HepG2 (cell line): ENCODE measurements around the gene ADPRM. TPM values are rescaled to one million over a fixed set of nuclear protein-coding genes. Genes with fewer than 3 reads are reported as not detected.

Source experiments
- BORCS8-MEF2B ChIP-seq: sonication (generic); formaldehyde crosslinking; IDR thresholded peaks from 2 replicates; pipeline ENCODE4 v1.8.0; 2022; ENCODE audit warnings: mild to moderate bottlenecking, missing genetic modification reagents
- CREB1 ChIP-seq, 2 experiments: fragments of 450-650 bp in 1 of 2; IDR thresholded peaks; 2 replicates each; pipeline ENCODE4 v1.6.1; 2016 to 2017; ENCODE audit warnings: control low read depth in 1 of 2, mild to moderate bottlenecking in 1 of 2, missing compliant biosample characterization in 1 of 2, missing genetic modification characterization in 1 of 2
- GABPA ChIP-seq, 2 experiments: IDR thresholded peaks; 2 replicates each; pipeline ENCODE4 v1.6.1; 2011 to 2016; ENCODE audit warnings: low read depth in 2 of 2, low read length in 1 of 2, missing biosample characterization in 1 of 2, missing genetic modification characterization in 1 of 2
- HDAC2 ChIP-seq: sonication (generic); formaldehyde crosslinking; IDR thresholded peaks from 2 replicates; pipeline ENCODE4 v1.4.0; 2020; ENCODE audit warnings: missing genetic modification reagents
- HMG20B ChIP-seq: conservative IDR thresholded peaks from 2 replicates; pipeline ENCODE4 v1.6.1; 2016; ENCODE audit warnings: missing genetic modification reagents, missing compliant biosample characterization
- KDM2A ChIP-seq: sonication (generic); formaldehyde crosslinking; IDR thresholded peaks from 2 replicates; pipeline ENCODE4 v1.4.0; 2020; ENCODE audit warnings: low read depth, missing genetic modification reagents, borderline replicate concordance
- MED1 ChIP-seq: sonication (generic); formaldehyde crosslinking; IDR thresholded peaks from 2 replicates; pipeline ENCODE4 v1.4.0; 2020; ENCODE audit warnings: missing genetic modification reagents
- PHB2 ChIP-seq: fragments of 450-650 bp; IDR thresholded peaks from 2 replicates; pipeline ENCODE4 v1.6.1; 2018; ENCODE audit not compliant: partially characterized antibody
- RARA ChIP-seq: IDR thresholded peaks from 2 replicates; pipeline ENCODE4 v1.6.1; 2016; ENCODE audit warnings: missing genetic modification reagents, missing compliant biosample characterization
- SRF ChIP-seq: IDR thresholded peaks from 2 replicates; pipeline ENCODE4 v1.6.1; 2011; ENCODE audit warnings: mild to moderate bottlenecking, low read depth, low read length, moderate library complexity
- ZNF572 ChIP-seq: sonication (generic); formaldehyde crosslinking; IDR thresholded peaks from 2 replicates; pipeline ENCODE4 v1.5.1; 2020; ENCODE audit warnings: mild to moderate bottlenecking, missing genetic modification reagents
- ZNF672 ChIP-seq: sonication (generic); formaldehyde crosslinking; IDR thresholded peaks from 2 replicates; pipeline ENCODE4 v1.8.1; 2022; ENCODE audit warnings: missing genetic modification reagents
- ZNF788 ChIP-seq: sonication (generic); formaldehyde crosslinking; IDR thresholded peaks from 2 replicates; pipeline ENCODE4 v1.5.0; 2020; ENCODE audit warnings: mild to moderate bottlenecking, missing genetic modification reagents, borderline replicate concordance
- polyA plus RNA-seq, 8 experiments: library from polyadenylated mRNA; depleted of rRNA in 3 of 8; stranded (reverse) in 7 of 8; unstranded in 1 of 8; fragments of >200 nt; fragmentation: Illumina TruSeq in 4 of 8; extraction: Trizol in 4 of 8; gene quantifications; 2 replicates each; pipeline versions ENCODE4 v1.2.1 to v1.2.3, GENCODE V29; 2011 to 2016; ENCODE audit warnings: low read depth in 4 of 8, missing spikeins in 1 of 8, mixed read lengths in 1 of 8; ENCODE audit not compliant: insufficient read depth in 1 of 8
- total RNA-seq, 5 experiments: library from RNA; depleted of rRNA; stranded (reverse); fragments of >200 nt; fragmentation: Illumina TruSeq; extraction: Trizol; gene quantifications; 2 replicates each; pipeline ENCODE4 v1.2.3, GENCODE V29; 2016; ENCODE audit warnings: low read depth in 1 of 5
- TF ChIP-seq, protein P1 (sequence below): IDR thresholded peaks from 2 replicates; pipeline ENCODE4 v1.4.0; 2020; ENCODE audit warnings: mild to moderate bottlenecking, missing genetic modification reagents
- TF ChIP-seq, protein P2 (sequence below): sonication (generic); formaldehyde crosslinking; IDR thresholded peaks from 2 replicates; pipeline ENCODE4 v1.5.1; 2020; ENCODE audit warnings: mild to moderate bottlenecking, missing genetic modification reagents, borderline replicate concordance
- TF ChIP-seq, protein P3 (sequence below): sonication (generic); formaldehyde crosslinking; IDR thresholded peaks from 2 replicates; pipeline ENCODE4 v1.4.0; 2020; ENCODE audit warnings: mild to moderate bottlenecking, missing genetic modification reagents, borderline replicate concordance

ADPRM gene
- total and polyA plus RNA-seq, 2 of the 13 experiments (the other 11 are each of a cell fraction or from before 2014, with no cell fraction given): 5.6 to 10.8 TPM

DNA sequence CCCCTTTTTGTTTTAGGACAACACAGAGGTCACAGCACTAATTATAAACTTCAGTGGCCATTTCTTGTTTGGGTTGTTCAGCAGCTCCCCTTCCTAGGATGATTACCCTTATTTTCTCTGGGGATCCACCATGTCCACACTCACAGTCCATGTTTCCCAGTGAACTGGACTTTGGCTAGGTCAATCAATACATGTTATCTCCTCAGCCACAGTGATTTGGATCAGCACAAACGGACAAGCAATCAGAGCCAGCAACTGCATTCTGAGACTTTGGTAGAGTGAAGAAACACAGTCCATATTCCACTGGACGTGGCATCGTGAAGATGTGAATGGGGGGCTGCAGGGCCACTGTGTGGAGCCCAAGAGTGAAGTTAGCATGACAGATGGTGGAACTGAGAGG lies 27.9 kb downstream of the ADPRM start (continued):
- TF ChIP-seq, protein P1, sequence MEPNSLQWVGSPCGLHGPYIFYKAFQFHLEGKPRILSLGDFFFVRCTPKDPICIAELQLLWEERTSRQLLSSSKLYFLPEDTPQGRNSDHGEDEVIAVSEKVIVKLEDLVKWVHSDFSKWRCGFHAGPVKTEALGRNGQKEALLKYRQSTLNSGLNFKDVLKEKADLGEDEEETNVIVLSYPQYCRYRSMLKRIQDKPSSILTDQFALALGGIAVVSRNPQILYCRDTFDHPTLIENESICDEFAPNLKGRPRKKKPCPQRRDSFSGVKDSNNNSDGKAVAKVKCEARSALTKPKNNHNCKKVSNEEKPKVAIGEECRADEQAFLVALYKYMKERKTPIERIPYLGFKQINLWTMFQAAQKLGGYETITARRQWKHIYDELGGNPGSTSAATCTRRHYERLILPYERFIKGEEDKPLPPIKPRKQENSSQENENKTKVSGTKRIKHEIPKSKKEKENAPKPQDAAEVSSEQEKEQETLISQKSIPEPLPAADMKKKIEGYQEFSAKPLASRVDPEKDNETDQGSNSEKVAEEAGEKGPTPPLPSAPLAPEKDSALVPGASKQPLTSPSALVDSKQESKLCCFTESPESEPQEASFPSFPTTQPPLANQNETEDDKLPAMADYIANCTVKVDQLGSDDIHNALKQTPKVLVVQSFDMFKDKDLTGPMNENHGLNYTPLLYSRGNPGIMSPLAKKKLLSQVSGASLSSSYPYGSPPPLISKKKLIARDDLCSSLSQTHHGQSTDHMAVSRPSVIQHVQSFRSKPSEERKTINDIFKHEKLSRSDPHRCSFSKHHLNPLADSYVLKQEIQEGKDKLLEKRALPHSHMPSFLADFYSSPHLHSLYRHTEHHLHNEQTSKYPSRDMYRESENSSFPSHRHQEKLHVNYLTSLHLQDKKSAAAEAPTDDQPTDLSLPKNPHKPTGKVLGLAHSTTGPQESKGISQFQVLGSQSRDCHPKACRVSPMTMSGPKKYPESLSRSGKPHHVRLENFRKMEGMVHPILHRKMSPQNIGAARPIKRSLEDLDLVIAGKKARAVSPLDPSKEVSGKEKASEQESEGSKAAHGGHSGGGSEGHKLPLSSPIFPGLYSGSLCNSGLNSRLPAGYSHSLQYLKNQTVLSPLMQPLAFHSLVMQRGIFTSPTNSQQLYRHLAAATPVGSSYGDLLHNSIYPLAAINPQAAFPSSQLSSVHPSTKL (CRISPR knock-in tag): peak; percentile 45
- no peak for TF ChIP-seq ZNF672 (CRISPR knock-in tag)
- TF ChIP-seq HMG20B (CRISPR knock-in tag): 0 out of 2 replicates have a peak, but pooled peaks have one; percentile 58
- no peak for TF ChIP-seq ZNF788
- no peak for TF ChIP-seq ZNF572 (CRISPR knock-in tag)
- TF ChIP-seq PHB2: no peak
- TF ChIP-seq CREB1 (IDR thresholded peaks at IDR 0.05): no peak
- peak; percentile 19; the same call in 1 of the 2 replicates for TF ChIP-seq CREB1 (CRISPR knock-in tag; IDR thresholded peaks at IDR 0.05)
- TF ChIP-seq, protein P2, sequence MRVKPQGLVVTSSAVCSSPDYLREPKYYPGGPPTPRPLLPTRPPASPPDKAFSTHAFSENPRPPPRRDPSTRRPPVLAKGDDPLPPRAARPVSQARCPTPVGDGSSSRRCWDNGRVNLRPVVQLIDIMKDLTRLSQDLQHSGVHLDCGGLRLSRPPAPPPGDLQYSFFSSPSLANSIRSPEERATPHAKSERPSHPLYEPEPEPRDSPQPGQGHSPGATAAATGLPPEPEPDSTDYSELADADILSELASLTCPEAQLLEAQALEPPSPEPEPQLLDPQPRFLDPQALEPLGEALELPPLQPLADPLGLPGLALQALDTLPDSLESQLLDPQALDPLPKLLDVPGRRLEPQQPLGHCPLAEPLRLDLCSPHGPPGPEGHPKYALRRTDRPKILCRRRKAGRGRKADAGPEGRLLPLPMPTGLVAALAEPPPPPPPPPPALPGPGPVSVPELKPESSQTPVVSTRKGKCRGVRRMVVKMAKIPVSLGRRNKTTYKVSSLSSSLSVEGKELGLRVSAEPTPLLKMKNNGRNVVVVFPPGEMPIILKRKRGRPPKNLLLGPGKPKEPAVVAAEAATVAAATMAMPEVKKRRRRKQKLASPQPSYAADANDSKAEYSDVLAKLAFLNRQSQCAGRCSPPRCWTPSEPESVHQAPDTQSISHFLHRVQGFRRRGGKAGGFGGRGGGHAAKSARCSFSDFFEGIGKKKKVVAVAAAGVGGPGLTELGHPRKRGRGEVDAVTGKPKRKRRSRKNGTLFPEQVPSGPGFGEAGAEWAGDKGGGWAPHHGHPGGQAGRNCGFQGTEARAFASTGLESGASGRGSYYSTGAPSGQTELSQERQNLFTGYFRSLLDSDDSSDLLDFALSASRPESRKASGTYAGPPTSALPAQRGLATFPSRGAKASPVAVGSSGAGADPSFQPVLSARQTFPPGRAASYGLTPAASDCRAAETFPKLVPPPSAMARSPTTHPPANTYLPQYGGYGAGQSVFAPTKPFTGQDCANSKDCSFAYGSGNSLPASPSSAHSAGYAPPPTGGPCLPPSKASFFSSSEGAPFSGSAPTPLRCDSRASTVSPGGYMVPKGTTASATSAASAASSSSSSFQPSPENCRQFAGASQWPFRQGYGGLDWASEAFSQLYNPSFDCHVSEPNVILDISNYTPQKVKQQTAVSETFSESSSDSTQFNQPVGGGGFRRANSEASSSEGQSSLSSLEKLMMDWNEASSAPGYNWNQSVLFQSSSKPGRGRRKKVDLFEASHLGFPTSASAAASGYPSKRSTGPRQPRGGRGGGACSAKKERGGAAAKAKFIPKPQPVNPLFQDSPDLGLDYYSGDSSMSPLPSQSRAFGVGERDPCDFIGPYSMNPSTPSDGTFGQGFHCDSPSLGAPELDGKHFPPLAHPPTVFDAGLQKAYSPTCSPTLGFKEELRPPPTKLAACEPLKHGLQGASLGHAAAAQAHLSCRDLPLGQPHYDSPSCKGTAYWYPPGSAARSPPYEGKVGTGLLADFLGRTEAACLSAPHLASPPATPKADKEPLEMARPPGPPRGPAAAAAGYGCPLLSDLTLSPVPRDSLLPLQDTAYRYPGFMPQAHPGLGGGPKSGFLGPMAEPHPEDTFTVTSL (CRISPR knock-in tag): peak; percentile 57; the same call in 1 of the 2 replicates
- TF ChIP-seq BORCS8-MEF2B: 0 out of 2 replicates have a peak, but pooled peaks have one; percentile 61
- TF ChIP-seq SRF: no peak
- no peak for TF ChIP-seq GABPA (IDR thresholded peaks at IDR 0.05; ENCODE audit: low read depth, low read length)
- TF ChIP-seq GABPA (CRISPR knock-in tag; IDR thresholded peaks at IDR 0.05; ENCODE audit: low read depth): no peak
- peak; percentile 68; the same call in 1 of the 2 replicates for TF ChIP-seq HDAC2
- TF ChIP-seq, protein P3, sequence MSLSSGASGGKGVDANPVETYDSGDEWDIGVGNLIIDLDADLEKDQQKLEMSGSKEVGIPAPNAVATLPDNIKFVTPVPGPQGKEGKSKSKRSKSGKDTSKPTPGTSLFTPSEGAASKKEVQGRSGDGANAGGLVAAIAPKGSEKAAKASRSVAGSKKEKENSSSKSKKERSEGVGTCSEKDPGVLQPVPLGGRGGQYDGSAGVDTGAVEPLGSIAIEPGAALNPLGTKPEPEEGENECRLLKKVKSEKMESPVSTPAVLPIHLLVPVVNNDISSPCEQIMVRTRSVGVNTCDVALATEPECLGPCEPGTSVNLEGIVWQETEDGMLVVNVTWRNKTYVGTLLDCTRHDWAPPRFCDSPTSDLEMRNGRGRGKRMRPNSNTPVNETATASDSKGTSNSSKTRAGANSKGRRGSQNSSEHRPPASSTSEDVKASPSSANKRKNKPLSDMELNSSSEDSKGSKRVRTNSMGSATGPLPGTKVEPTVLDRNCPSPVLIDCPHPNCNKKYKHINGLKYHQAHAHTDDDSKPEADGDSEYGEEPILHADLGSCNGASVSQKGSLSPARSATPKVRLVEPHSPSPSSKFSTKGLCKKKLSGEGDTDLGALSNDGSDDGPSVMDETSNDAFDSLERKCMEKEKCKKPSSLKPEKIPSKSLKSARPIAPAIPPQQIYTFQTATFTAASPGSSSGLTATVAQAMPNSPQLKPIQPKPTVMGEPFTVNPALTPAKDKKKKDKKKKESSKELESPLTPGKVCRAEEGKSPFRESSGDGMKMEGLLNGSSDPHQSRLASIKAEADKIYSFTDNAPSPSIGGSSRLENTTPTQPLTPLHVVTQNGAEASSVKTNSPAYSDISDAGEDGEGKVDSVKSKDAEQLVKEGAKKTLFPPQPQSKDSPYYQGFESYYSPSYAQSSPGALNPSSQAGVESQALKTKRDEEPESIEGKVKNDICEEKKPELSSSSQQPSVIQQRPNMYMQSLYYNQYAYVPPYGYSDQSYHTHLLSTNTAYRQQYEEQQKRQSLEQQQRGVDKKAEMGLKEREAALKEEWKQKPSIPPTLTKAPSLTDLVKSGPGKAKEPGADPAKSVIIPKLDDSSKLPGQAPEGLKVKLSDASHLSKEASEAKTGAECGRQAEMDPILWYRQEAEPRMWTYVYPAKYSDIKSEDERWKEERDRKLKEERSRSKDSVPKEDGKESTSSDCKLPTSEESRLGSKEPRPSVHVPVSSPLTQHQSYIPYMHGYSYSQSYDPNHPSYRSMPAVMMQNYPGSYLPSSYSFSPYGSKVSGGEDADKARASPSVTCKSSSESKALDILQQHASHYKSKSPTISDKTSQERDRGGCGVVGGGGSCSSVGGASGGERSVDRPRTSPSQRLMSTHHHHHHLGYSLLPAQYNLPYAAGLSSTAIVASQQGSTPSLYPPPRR (CRISPR knock-in tag): no peak
- peak; percentile 72 for TF ChIP-seq RARA
- no peak for TF ChIP-seq KDM2A
- 0 out of 2 replicates have a peak, but pooled peaks have one; percentile 15 for TF ChIP-seq MED1 (CRISPR knock-in tag)
